ENCODE results near the gene PDCD2. TPM values are rescaled to one million over a fixed set of nuclear protein-coding genes. Genes with fewer than 3 reads are reported as not detected.

The PDCD2 gene
- total RNA-seq, 2 experiments from 2014 or later, result 56.9 to 57.1 TPM

DNA sequence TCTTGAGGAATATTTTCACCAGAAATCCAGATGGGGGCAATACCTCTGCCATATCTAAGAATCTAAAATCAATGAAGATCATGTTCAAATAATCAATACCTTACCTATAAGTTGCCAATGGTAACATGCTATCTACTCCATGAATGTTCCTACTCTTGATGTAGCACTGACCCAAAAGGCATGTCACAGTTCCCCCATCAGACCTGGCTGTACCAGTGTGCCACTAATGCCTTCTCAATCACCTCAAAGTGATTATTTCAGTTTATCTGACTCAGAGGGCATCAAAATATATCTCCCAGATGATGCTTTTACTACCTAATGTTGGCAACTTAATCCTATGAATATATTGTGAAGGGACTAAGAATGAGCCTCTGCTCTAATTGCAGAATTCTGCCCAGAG lies 5.5 kb downstream of the PDCD2 start:
- Mint-ChIP-seq H3K4me3 (no peak overlapping the region), H3K27me3 (no peaks in the 10 kb centered on the region), H3K9me3 (no peaks in the 10 kb centered on the region), H3K36me3 (ENCODE audit: low read depth) (peaks cover 98% of the 10 kb centered on the region), H3K27ac (peak overlapping the region; percentile 47), H3K4me1 (ENCODE audit: low read depth) (peaks cover 27% of the 10 kb centered on the region)
- CTCF ChIA-PET, result no interaction called here
- no peak overlapping the region for H3K4me3 ChIP-seq (ENCODE audit: low read length)
- DNase-seq (no peak), ATAC-seq (ENCODE audit: poor library complexity) (no peak)
- intact Hi-C loops (cut with DNase I, micrococcal nuclease), result no loop called here
- H3K27me3 ChIP-seq (ENCODE audit: control insufficient read depth in 1 of 2, insufficient read depth in 2 of 2, low read length in 2 of 2), result no peaks in the 10 kb centered on the region
- TF ChIP-seq, protein P1, sequence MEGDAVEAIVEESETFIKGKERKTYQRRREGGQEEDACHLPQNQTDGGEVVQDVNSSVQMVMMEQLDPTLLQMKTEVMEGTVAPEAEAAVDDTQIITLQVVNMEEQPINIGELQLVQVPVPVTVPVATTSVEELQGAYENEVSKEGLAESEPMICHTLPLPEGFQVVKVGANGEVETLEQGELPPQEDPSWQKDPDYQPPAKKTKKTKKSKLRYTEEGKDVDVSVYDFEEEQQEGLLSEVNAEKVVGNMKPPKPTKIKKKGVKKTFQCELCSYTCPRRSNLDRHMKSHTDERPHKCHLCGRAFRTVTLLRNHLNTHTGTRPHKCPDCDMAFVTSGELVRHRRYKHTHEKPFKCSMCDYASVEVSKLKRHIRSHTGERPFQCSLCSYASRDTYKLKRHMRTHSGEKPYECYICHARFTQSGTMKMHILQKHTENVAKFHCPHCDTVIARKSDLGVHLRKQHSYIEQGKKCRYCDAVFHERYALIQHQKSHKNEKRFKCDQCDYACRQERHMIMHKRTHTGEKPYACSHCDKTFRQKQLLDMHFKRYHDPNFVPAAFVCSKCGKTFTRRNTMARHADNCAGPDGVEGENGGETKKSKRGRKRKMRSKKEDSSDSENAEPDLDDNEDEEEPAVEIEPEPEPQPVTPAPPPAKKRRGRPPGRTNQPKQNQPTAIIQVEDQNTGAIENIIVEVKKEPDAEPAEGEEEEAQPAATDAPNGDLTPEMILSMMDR (IDR thresholded peaks at IDR 0.05), result no peak
- H3K27ac ChIP-seq (ENCODE audit: low read depth in 1 of 2, low read length in 2 of 2), result no peak overlapping the region
- no peaks in the 10 kb centered on the region for H3K9me3 ChIP-seq (ENCODE audit: control insufficient read depth in 1 of 2, insufficient read depth in 1 of 2, low read length in 2 of 2)
- peaks cover 8% of the 10 kb centered on the region for H3K4me1 ChIP-seq (ENCODE audit: insufficient read depth, low read length)
- POLR2A ChIA-PET, result no interaction called here
- peaks cover 63% of the 10 kb centered on the region for H3K36me3 ChIP-seq (ENCODE audit: insufficient read depth, low read length)

DNA sequence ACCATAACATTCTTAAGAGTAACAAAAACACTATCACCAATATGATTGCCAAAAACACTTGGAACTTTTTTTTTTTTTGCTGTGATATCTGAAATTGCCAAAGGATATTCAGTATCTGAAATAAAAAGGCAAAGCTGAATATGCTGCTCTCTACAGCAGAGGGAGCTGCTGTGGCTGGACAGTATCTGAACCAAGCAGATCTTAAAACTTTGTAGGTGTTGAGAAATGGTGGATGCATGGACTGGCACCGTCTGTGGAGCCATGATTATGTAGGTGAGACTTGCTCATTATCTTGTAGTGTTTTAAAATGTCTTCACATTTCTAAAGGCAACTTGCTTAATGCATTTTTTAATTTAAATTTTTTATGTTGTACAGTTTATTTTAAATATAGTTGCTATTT lies 9.2 kb downstream of the PDCD2 start:
- DNase-seq, result no peak
- Mint-ChIP-seq H3K27me3 (no peaks in the 10 kb centered on the region), H3K27ac (no peak overlapping the region), H3K36me3 (ENCODE audit: low read depth) (peaks cover 97% of the 10 kb centered on the region), H3K9me3 (no peaks in the 10 kb centered on the region), H3K4me3 (no peak overlapping the region), H3K4me1 (ENCODE audit: low read depth) (no peaks in the 10 kb centered on the region)
- ChIA-PET POLR2A (interaction anchor here (1.7 kb wide), 1 partner anchor 9 kb away, joined by 6 read pairs; the partner anchor contains the start of gene PDCD2), CTCF (interaction anchor here (1.7 kb wide), 1 partner anchor 16 kb away, joined by 3 read pairs; no protein-coding TSS in a partner anchor)
- TF ChIP-seq, protein P1 (IDR thresholded peaks at IDR 0.05), result no peak
- no peaks in the 10 kb centered on the region for H3K27me3 ChIP-seq (ENCODE audit: control insufficient read depth in 1 of 2, insufficient read depth in 2 of 2, low read length in 2 of 2)
- no peak for ATAC-seq (ENCODE audit: poor library complexity)
- H3K9me3 ChIP-seq (ENCODE audit: control insufficient read depth in 1 of 2, insufficient read depth in 1 of 2, low read length in 2 of 2), result no peaks in the 10 kb centered on the region
- no peak overlapping the region for H3K4me3 ChIP-seq (ENCODE audit: low read length)
- peaks cover 71% of the 10 kb centered on the region for H3K36me3 ChIP-seq (ENCODE audit: insufficient read depth, low read length)
- intact Hi-C loops (cut with DNase I, micrococcal nuclease), result no loop called here
- H3K27ac ChIP-seq (ENCODE audit: low read depth in 1 of 2, low read length in 2 of 2), result no peak overlapping the region
- no peaks in the 10 kb centered on the region for H3K4me1 ChIP-seq (ENCODE audit: insufficient read depth, low read length)

DNA sequence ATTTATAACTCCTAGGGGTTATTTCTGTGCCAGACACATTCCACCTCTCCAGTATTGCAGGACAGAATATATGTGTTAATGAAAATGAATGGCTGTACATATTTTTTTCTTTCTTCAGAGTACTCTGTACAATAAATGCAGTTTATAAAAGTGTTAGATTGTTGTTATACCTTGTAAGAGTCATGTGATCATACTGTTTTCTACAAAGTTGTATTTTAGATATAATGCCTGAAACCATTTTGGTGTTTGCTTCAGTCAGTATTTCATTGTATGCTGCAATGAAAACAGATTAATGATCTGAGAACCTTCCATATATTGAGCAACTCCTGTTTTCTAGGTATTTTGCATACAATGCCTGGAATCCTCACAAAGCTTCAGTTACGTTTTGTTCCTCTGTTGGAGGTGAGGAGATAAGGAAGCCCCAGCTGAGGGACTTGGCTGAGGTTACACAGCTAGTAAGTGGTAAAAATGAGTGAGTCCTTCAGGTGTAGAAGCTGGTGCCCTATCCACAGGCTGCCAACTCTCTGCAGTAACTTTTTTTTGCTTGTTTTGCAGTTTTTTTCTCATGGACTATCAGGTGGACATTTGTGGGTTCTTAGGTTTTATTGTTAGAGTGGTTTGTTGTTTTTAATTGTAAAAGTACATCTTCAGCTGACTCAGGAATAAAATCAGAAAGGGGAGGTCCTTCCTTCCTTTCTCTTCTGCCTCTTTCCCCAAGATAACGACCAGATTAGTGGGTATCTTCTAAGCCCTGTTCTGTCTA lies 11.6 kb downstream of the PDCD2 start:
- TF ChIP-seq, protein P1 (IDR thresholded peaks at IDR 0.05), result no peak
- ATAC-seq (ENCODE audit: poor library complexity) (no peak), DNase-seq (no peak)
- POLR2A ChIA-PET, result interaction anchor here (0.8 to 1.0 kb wide), 2 partner anchors 11 to 19 kb away, joined by 3 to 4 read pairs; partner anchors contain the start of gene TBP
- H3K27ac Mint-ChIP-seq, result no peak overlapping the region
- CTCF ChIA-PET, result no interaction called here
- intact Hi-C loops (cut with DNase I, micrococcal nuclease), result no loop called here
- no peak overlapping the region for H3K4me3 Mint-ChIP-seq
- H3K36me3 Mint-ChIP-seq (ENCODE audit: low read depth), result peaks cover 97% of the 10 kb centered on the region
- H3K27ac ChIP-seq (ENCODE audit: low read depth in 1 of 2, low read length in 2 of 2), result no peak overlapping the region
- H3K9me3 Mint-ChIP-seq, result no peaks in the 10 kb centered on the region
- no peaks in the 10 kb centered on the region for H3K4me1 Mint-ChIP-seq (ENCODE audit: low read depth)
- peaks cover 69% of the 10 kb centered on the region for H3K36me3 ChIP-seq (ENCODE audit: insufficient read depth, low read length)
- H3K9me3 ChIP-seq (ENCODE audit: control insufficient read depth in 1 of 2, insufficient read depth in 1 of 2, low read length in 2 of 2), result no peaks in the 10 kb centered on the region
- no peak overlapping the region for H3K4me3 ChIP-seq (ENCODE audit: low read length)
- H3K27me3 ChIP-seq (ENCODE audit: control insufficient read depth in 1 of 2, insufficient read depth in 2 of 2, low read length in 2 of 2), result no peaks in the 10 kb centered on the region
- H3K27me3 Mint-ChIP-seq, result no peaks in the 10 kb centered on the region
- no peaks in the 10 kb centered on the region for H3K4me1 ChIP-seq (ENCODE audit: insufficient read depth, low read length)

Data from CD4-positive, alpha-beta T cell (primary cell).